AG04450 (cell line): ENCODE measurements around the gene TAOK2. TPM values are rescaled to one million over a fixed set of nuclear protein-coding genes. Genes with fewer than 3 reads are reported as not detected.

Experiments used
- CTCF ChIA-PET: fragments of 300-600, 350-600 bp; formaldehyde crosslinking; extraction: SDS; loops from one replicate; lab custom pipeline; 2022; ENCODE audit warnings: antibody characterized with exemption, inconsistent platforms; lab: Charles Lee
- POLR2A ChIA-PET: fragments of 350-600 bp; formaldehyde crosslinking; extraction: SDS; loops from one replicate; lab custom pipeline; 2021; ENCODE audit warnings: antibody characterized with exemption, inconsistent platforms; lab: Yijun Ruan, JAX
- DNase-seq: peaks from one replicate; pipeline ENCODE4 v3.0.0-alpha.2; 2011; ENCODE audit warnings: low read depth, low spot score
- H3K27ac ChIP-seq: one replicate; pipeline ENCODE4 v1.5.1; 2012; ENCODE audit warnings: low read depth, low read length, control low read depth
- H3K27me3 ChIP-seq: one replicate; pipeline ENCODE4 v1.6.0; 2012; ENCODE audit warnings: low read length; ENCODE audit not compliant: control insufficient read depth, insufficient read depth
- H3K4me3 ChIP-seq: 2 replicates; pipeline ENCODE4 v1.5.1; 2011; ENCODE audit warnings: mild to moderate bottlenecking, low read depth, low read length, control low read depth
- H3K9me3 ChIP-seq: 2 replicates; pipeline ENCODE4 v1.5.1; 2012; ENCODE audit warnings: low read length; ENCODE audit not compliant: control insufficient read depth, insufficient read depth
- polyA plus RNA-seq: library from polyadenylated mRNA; depleted of rRNA; stranded (reverse); fragments of >200 nt; gene quantifications from 2 replicates; pipeline ENCODE4 v1.2.3, GENCODE V29; 2011
- TF ChIP-seq, protein P1 (sequence below): IDR thresholded peaks from 2 replicates; pipeline ENCODE4 v1.5.1; 2011; ENCODE audit warnings: low read depth, low read length, control low read depth, inconsistent platforms

TAOK2 gene
- polyA plus RNA-seq, 1 experiment, result 16.9 TPM

- POLR2A ChIA-PET, result interaction anchor here (0.6 to 1.7 kb wide), 3 partner anchors 32 to 483 kb away, joined by 3 to 7 read pairs (median 4); partner anchors contain the start of gene TMEM219
- no peak overlapping the region for H3K27ac ChIP-seq
- no peak overlapping the region for H3K4me3 ChIP-seq
- no peaks in the 10 kb centered on the region; the same call in 1 of the 2 replicates for H3K9me3 ChIP-seq
- TF ChIP-seq, protein P1, sequence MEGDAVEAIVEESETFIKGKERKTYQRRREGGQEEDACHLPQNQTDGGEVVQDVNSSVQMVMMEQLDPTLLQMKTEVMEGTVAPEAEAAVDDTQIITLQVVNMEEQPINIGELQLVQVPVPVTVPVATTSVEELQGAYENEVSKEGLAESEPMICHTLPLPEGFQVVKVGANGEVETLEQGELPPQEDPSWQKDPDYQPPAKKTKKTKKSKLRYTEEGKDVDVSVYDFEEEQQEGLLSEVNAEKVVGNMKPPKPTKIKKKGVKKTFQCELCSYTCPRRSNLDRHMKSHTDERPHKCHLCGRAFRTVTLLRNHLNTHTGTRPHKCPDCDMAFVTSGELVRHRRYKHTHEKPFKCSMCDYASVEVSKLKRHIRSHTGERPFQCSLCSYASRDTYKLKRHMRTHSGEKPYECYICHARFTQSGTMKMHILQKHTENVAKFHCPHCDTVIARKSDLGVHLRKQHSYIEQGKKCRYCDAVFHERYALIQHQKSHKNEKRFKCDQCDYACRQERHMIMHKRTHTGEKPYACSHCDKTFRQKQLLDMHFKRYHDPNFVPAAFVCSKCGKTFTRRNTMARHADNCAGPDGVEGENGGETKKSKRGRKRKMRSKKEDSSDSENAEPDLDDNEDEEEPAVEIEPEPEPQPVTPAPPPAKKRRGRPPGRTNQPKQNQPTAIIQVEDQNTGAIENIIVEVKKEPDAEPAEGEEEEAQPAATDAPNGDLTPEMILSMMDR, result no peak
- CTCF ChIA-PET, result no interaction called here
- DNase-seq, result no peak
- no peaks in the 10 kb centered on the region for H3K27me3 ChIP-seq
Measured at GRCh38 chr16:29993903-29994599, 20.4 kb downstream of the TAOK2 start.

DNA sequence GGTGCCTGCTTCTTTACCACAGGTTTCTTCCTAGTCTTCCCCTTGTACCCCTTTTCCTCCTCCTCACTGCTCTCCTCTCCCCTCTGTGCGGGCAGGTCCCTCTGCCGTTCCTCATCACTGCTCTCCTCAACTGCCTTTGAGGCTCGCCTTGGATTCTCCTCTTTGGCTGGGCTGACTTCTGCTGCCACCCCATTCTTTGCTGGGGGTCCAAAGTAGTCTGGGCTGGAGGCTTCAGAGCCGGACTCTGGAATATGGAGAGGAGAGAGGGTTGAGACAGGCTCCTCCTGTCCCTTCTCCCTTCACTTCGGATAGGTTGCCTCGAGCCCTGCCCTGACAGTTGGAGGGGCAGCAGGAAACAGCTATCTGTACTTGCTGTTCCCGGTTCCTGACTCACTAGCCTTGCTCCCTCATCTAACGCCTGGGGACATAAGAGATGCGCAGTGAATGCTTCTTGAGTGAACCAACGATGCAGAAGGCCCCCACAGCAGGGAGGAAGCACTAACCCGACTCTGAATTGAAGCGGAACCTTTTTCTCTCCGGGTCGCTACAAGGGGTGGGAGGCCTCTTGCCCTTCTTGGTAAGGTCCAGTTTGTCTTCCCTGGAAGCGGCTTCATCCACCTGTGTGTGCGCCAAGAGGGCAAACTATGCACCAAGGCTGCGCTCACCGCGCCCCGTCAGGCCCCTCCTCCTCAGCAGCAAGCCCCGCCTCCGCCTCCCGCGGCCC is 21.1 kb downstream of the TAOK2 start:
- TF ChIP-seq, protein P1, result no peak
- ChIA-PET POLR2A (interaction anchor here (0.6 to 2.2 kb wide), 4 partner anchors 33 to 483 kb away, joined by 3 to 8 read pairs (median 6); partner anchors contain the start of genes KCTD13 and TMEM219), CTCF (no interaction called here)
- DNase-seq, result no peak
- peak overlapping the region; percentile 21 for H3K27ac ChIP-seq
- H3K9me3 ChIP-seq, result no peaks in the 10 kb centered on the region; the same call in 1 of the 2 replicates
- H3K4me3 ChIP-seq, result peak overlapping the region; percentile 95
- no peaks in the 10 kb centered on the region for H3K27me3 ChIP-seq

DNA sequence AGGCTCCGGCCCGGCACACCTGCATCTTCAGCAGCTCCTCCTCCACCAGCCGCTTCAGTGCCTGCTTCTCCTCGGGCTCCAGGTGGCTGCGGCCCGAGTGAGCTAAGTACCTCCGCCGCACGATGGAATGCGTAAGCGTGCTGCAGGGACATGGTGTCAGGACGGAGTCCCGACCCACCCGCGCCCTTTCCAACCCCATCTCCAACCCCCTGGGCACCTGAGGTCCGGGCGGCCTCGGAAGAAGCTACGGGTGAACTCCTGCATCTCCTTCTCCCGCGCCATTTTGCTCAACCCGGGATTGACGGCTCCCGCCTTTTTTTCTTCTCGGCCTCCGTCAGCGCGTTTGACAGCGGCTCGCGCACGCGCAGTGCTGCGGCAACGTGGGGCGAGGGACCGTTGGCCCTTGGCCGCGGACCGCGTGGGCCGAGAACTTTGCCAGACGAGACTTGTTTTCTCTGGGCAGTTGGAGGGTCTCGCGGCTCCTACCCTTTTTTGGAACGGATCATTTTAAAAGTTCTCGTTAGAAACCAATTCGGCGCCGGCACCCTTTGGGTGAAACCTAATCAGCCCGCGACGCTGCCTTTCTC is 21.7 kb downstream of the TAOK2 start, which contains the start of gene HIRIP3:
Gene HIRIP3, minus strand, starts transcription at position 294 of the 587 bp plus-strand sequence. Its CDS starts 12 bp downstream, at position 282.
- Histone ChIP-seq H3K27ac (peak within 1 kb of the TSS; percentile 80), H3K4me3 (peak within 1 kb of the TSS; percentile 95), H3K9me3 (no peaks in the 10 kb centered on the region; the same call in 1 of the 2 replicates), H3K27me3 (no peaks in the 10 kb centered on the region)
- CTCF ChIA-PET, result interaction anchor here (0.7 to 1.9 kb wide), 3 partner anchors 10 to 147 kb away, joined by 3 to 6 read pairs (median 3); no protein-coding TSS in a partner anchor
- TF ChIP-seq, protein P1, result no peak
- DNase-seq, result peak; percentile 29
- POLR2A ChIA-PET, result interaction anchor here (0.7 to 2.2 kb wide), 4 partner anchors 9 to 69 kb away, joined by 3 to 8 read pairs (median 5); partner anchors contain the start of genes KCTD13 and TAOK2

DNA sequence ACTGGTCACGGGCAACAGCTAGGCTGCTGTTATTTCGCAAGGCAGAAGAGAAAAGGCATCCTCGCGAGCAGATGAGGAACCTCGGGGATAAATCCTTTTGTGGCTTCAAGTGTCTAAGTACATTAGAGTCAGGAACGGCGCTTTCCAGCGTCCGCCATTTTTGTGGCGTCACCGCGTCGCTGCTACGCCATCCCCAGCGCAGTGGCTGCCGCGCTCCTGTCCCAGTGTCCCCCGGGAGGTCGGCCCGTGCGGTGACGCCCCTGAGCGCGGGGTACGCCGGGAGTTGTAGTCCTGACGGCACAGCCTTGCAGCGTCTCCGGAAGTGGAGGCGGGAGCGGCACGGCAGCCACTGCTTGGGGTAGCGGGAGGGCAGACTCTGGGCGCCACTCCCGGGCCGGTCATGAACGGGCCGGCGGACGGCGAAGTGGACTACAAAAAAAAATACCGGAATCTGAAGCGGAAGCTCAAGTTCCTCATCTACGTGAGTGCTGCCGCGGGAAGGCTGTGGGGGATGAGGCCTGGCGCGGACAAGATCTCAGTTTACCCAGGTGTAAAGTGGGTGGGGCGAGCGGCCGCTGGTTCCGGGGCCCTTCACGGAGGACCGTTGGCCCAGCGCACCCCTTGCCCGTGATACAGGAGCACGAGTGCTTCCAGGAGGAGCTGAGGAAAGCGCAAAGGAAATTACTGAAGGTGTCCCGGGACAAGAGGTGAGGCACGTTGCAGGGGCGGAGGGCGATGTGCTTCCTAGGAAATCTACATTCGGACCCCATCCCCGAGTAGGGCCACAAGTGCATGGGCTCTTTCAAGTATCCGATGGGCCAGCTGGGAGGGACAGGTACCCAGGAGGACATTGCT is 22.5 kb downstream of the TAOK2 start, which contains the start of gene INO80E:
Gene INO80E, plus strand, starts transcription at position 331 of the 855 bp plus-strand sequence. Its CDS starts 70 bp downstream, at position 401.
- peak; percentile 87 for DNase-seq
- no peaks in the 10 kb centered on the region for H3K27me3 ChIP-seq
- H3K9me3 ChIP-seq, result no peaks in the 10 kb centered on the region; the same call in 1 of the 2 replicates
- peak within 1 kb of the TSS; percentile 80 for H3K27ac ChIP-seq
- H3K4me3 ChIP-seq, result peak within 1 kb of the TSS; percentile 95
- ChIA-PET CTCF (interaction anchor here (0.7 to 1.9 kb wide), 3 partner anchors 10 to 148 kb away, joined by 3 to 6 read pairs (median 3); no protein-coding TSS in a partner anchor), POLR2A (interaction anchor here (0.7 to 2.2 kb wide), 4 partner anchors 9 to 70 kb away, joined by 3 to 8 read pairs (median 5); partner anchors contain the start of genes KCTD13 and TAOK2)
- TF ChIP-seq, protein P1, result no peak
